Smooth muscle cell of the pulmonary artery (primary cell): ENCODE data around the gene GAST. TPM values are rescaled to one million over a fixed set of nuclear protein-coding genes. Genes with fewer than 3 reads are reported as not detected.

ENCODE experiments used
- total RNA-seq: library from RNA; depleted of rRNA; stranded (reverse); fragments of >200 nt; gene quantifications from 2 replicates; pipeline ENCODE4 v1.2.3, GENCODE V29; 2014

Gene GAST
- not detected in 2 replicates for total RNA-seq

GRCh38 chr17:41711669-41712400, at the start of gene GAST:
Gene GAST, plus strand, starts transcription at chr17:41712331. Its CDS starts 3,106 bp downstream, at chr17:41715437.

GRCh38 chr17:41688641-41689496, 23.3 kb upstream of the GAST start, which contains the start of gene EIF1:
Gene EIF1, plus strand, starts transcription at chr17:41688885. Its CDS starts 154 bp downstream, at chr17:41689039.

GRCh38 chr17:41734139-41734948, 22.2 kb downstream of the GAST start, which contains the start of gene HAP1:
Gene HAP1, minus strand, starts transcription at chr17:41734643. Its CDS starts 9 bp downstream, at chr17:41734634.

Other genes with a start within 250 kb of the GAST start
- 0.30 TPM in 1 of 2 replicates, not detected in the other for gene KRT32, start 244.9 kb upstream of the GAST start, total RNA-seq
- gene KRT35, start 231.2 kb upstream of the GAST start, total RNA-seq, result not detected in 2 replicates
- not detected in 2 replicates for gene KRT36, start 222.4 kb upstream of the GAST start, total RNA-seq
- not detected in 2 replicates for gene KRT13, start 206.7 kb upstream of the GAST start, total RNA-seq
- 0.13 and 2.8 TPM in 2 replicates for gene KRT15, start 193.4 kb upstream of the GAST start, total RNA-seq
- gene KRT19, start 184.0 kb upstream of the GAST start, total RNA-seq, result 17.7 and 120 TPM in 2 replicates
- gene KRT9, start 140.3 kb upstream of the GAST start, total RNA-seq, result 0.07 TPM in 2 replicates
- gene KRT14, start 125.4 kb upstream of the GAST start, total RNA-seq, result 0.59 and 1.3 TPM in 2 replicates
- gene KRT16, start 99.6 kb upstream of the GAST start, total RNA-seq, result 1.3 and 2.9 TPM in 2 replicates
- 3.0 and 9.0 TPM in 2 replicates for gene KRT17, start 87.8 kb upstream of the GAST start, total RNA-seq
- 118 and 125 TPM in 2 replicates for gene EIF1, start 23.4 kb upstream of the GAST start, total RNA-seq
- under 0.01 and 0.07 TPM in 2 replicates for gene HAP1, start 22.3 kb downstream of the GAST start, total RNA-seq
- 21.6 and 40.7 TPM in 2 replicates for gene JUP, start 74.4 kb downstream of the GAST start, total RNA-seq
- 123 and 132 TPM in 2 replicates for gene P3H4, start 99.6 kb downstream of the GAST start, total RNA-seq
- 1,081 and 1,383 TPM in 2 replicates for gene FKBP10, start 100.7 kb downstream of the GAST start, total RNA-seq
- gene NT5C3B, start 123.9 kb downstream of the GAST start, total RNA-seq, result 49.4 and 52.9 TPM in 2 replicates
- 0.20 and 0.26 TPM in 2 replicates for gene KLHL10, start 125.5 kb downstream of the GAST start, total RNA-seq
- 28.5 and 34.1 TPM in 2 replicates for gene KLHL11, start 153.1 kb downstream of the GAST start, total RNA-seq
- gene ACLY, start 206.6 kb downstream of the GAST start, total RNA-seq, result 199 and 311 TPM in 2 replicates
- 0.46 and 0.72 TPM in 2 replicates for gene ODAD4, start 218.3 kb downstream of the GAST start, total RNA-seq